Spleen (tissue), 7 donors: ENCODE results near the gene CACNA1C.

Experiments used
- POLR2A ChIP-seq, 3 donors: fragments of 450-650 bp; IDR thresholded peaks; one replicate each; pipeline ENCODE4 v1.5.1; 2017; ENCODE audit warnings: antibody characterized with exemption in 3 of 3, mild to moderate bottlenecking in 1 of 3
- TF ChIP-seq, protein P1 (sequence below), 11 experiments: fragments of 200-600 bp in 7 of 11; fragments of 450-650 bp in 4 of 11; sonication (generic) in 4 of 11; IDR thresholded peaks in 8 of 11; conservative IDR thresholded peaks in 3 of 11; 1 replicate in 7 of 11; 2 replicates in 4 of 11; pipeline versions ENCODE4 v1.4.0 to v1.8.0; 2016 to 2021; ENCODE audit warnings: antibody characterized with exemption in 11 of 11, inconsistent platforms in 4 of 11, mild to moderate bottlenecking in 1 of 11
- donor health status: DM: no; HTN: no; CAD: no; lungs with moderate emphysema.
- donor health status: DM: no; HTN: no; CAD: no.
- donor health status: DM: no; HTN: no; CAD: no.

DNA sequence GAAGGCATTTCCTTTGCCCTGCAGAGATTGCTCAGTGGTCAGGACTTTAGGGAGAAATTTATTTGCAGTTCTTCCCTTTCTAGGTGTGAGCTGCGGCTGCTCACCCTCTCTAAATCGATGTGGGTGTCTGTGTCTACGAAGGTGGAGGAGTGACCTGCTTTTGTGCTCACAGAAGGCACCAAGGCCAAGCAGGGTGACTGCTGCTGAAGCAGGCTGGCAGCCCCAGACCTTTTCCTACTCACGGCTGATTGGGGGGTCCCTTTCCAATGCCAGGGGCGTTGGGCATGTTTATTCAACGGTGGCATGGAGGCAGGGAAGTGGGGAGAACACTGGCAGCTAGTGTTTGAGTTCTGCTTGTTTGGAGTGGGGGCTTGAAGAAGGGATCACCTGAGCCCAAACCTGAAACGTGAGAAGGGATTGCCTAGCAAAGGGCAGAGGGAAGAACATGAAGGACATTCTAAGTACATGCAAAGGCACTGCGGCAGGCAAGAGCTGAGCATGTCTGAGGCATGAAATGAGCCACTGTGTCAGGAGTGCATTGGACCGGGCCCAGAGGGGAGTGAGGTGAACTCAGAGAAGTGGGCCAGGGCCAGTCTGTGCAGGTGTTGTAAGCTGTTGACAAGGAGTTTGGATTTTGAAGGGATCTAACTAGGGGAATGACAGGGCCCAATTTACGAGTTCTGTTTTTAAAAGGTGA is 56.3 kb downstream of the CACNA1C start:
- TF ChIP-seq, protein P1, sequence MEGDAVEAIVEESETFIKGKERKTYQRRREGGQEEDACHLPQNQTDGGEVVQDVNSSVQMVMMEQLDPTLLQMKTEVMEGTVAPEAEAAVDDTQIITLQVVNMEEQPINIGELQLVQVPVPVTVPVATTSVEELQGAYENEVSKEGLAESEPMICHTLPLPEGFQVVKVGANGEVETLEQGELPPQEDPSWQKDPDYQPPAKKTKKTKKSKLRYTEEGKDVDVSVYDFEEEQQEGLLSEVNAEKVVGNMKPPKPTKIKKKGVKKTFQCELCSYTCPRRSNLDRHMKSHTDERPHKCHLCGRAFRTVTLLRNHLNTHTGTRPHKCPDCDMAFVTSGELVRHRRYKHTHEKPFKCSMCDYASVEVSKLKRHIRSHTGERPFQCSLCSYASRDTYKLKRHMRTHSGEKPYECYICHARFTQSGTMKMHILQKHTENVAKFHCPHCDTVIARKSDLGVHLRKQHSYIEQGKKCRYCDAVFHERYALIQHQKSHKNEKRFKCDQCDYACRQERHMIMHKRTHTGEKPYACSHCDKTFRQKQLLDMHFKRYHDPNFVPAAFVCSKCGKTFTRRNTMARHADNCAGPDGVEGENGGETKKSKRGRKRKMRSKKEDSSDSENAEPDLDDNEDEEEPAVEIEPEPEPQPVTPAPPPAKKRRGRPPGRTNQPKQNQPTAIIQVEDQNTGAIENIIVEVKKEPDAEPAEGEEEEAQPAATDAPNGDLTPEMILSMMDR (IDR thresholded peaks at IDR 0.05 in 8 of 11, conservative IDR thresholded peaks at IDR 0.05 in 3 of 11), result no peak
- TF ChIP-seq POLR2A (IDR thresholded peaks at IDR 0.05), result no peak
